Spleen (tissue), 11 donors: ENCODE data around the gene LRRC8E. TPM values are rescaled to one million over a fixed set of nuclear protein-coding genes. Genes with fewer than 3 reads are reported as not detected.

Experiments used
- DNase-seq: peaks from one replicate; pipeline ENCODE4 v3.0.0-alpha.2; 2020
- H3K27ac ChIP-seq, 8 donors: fragments of 200-600 bp; sonication (generic) in 7 of 8; 1 replicate in 4 of 8; 2 replicates in 4 of 8; pipeline versions ENCODE4 v1.5.0 to v1.8.0; 2016 to 2021; ENCODE audit warnings: inconsistent platforms in 4 of 8, mild to moderate bottlenecking in 4 of 8, moderate library complexity in 1 of 8
- H3K27me3 ChIP-seq, 7 donors: fragments of 200-600 bp; sonication (generic) in 6 of 7; replicated peaks in 1 of 7; 1 replicate in 4 of 7; 2 replicates in 3 of 7; pipeline versions ENCODE4 v1.5.0 to v1.8.0; 2016 to 2021; ENCODE audit warnings: inconsistent platforms in 3 of 7, mild to moderate bottlenecking in 1 of 7
- H3K36me3 ChIP-seq, 6 donors: fragments of 200-600 bp; sonication (generic) in 5 of 6; 1 replicate in 4 of 6; 2 replicates in 2 of 6; pipeline versions ENCODE4 v1.5.0 to v1.8.0; 2016 to 2021; ENCODE audit warnings: inconsistent platforms in 2 of 6
- H3K4me1 ChIP-seq, 6 donors: fragments of 200-600 bp; sonication (generic) in 5 of 6; 1 replicate in 3 of 6; 2 replicates in 3 of 6; pipeline versions ENCODE4 v1.5.0 to v1.8.0; 2016 to 2021; ENCODE audit warnings: inconsistent platforms in 3 of 6
- H3K4me3 ChIP-seq, 8 donors: fragments of 200-600 bp; sonication (generic) in 7 of 8; 1 replicate in 4 of 8; 2 replicates in 4 of 8; pipeline versions ENCODE4 v1.5.0 to v1.8.0; 2016 to 2021; ENCODE audit warnings: inconsistent platforms in 4 of 8, mild to moderate bottlenecking in 4 of 8, moderate library complexity in 2 of 8
- H3K9me3 ChIP-seq, 8 donors: fragments of 200-600 bp; sonication (generic) in 7 of 8; 1 replicate in 4 of 8; 2 replicates in 4 of 8; pipeline versions ENCODE4 v1.5.0 to v1.8.0; 2016 to 2021; ENCODE audit warnings: inconsistent platforms in 4 of 8
- POLR2A ChIP-seq, 3 donors: fragments of 450-650 bp; IDR thresholded peaks; one replicate each; pipeline ENCODE4 v1.5.1; 2017; ENCODE audit warnings: antibody characterized with exemption in 3 of 3, mild to moderate bottlenecking in 1 of 3
- POLR2AphosphoS5 ChIP-seq, 3 donors: sonication (generic); formaldehyde crosslinking; IDR thresholded peaks; one replicate each; pipeline ENCODE4 v1.5.1; 2017; ENCODE audit warnings: antibody characterized with exemption in 3 of 3
- WGBS, 5 donors: extraction: QIAGEN DNeasy Blood & Tissue Kit in 3 of 5; methylation state at CpG; one replicate each; pipeline versions ENCODE4 v1.1.5 to v1.1.7; 2013 to 2018; 5-methylcytosine and 5-hydroxymethylcytosine counted together
- intact Hi-C: fragments of 100-400 bp; cut with DNase I; formaldehyde crosslinking; loops from one replicate; pipeline ENCODE4 v1.15.0; 2023; ENCODE audit warnings: low total_unique reads
- polyA plus RNA-seq, 3 donors: library from polyadenylated mRNA; stranded (reverse); fragments of 200-250 nt; gene quantifications; one replicate each; pipeline ENCODE4 v1.2.1, GENCODE V29; 2013
- total RNA-seq, 7 donors: library from RNA; depleted of rRNA in 3 of 7; stranded (reverse); fragments of >200 nt in 3 of 7; fragmentation: NEBNext Ultra II Directional in 4 of 7; extraction: Animal tissue kit (Norgen Biotek cat#: 25700) in 4 of 7; gene quantifications; one replicate each; pipeline versions ENCODE4 v1.1.0 to v1.2.1, GENCODE V29; 2016 to 2021
- TF ChIP-seq, protein P1 (sequence below), 11 experiments: fragments of 200-600 bp in 7 of 11; fragments of 450-650 bp in 4 of 11; sonication (generic) in 4 of 11; IDR thresholded peaks in 8 of 11; conservative IDR thresholded peaks in 3 of 11; 1 replicate in 7 of 11; 2 replicates in 4 of 11; pipeline versions ENCODE4 v1.4.0 to v1.8.0; 2016 to 2021; ENCODE audit warnings: antibody characterized with exemption in 11 of 11, inconsistent platforms in 4 of 11, mild to moderate bottlenecking in 1 of 11
- donor health status: healthy with polysubstance abuse.
- donor health status: DM: no; HTN: no; CAD: no; lungs with moderate emphysema.
- donor health status: DM: no; HTN: no; CAD: no.
- donor health status: Bipolar disorder and iron deficiency.
- donor health status: healthy.
- donor health status: DM: no; HTN: no; CAD: no.
- donor health status: DM: yes; HTN: yes; CAD: no.

LRRC8E gene
- total and polyA plus RNA-seq, 10 donors, result 0.08 to 0.37 TPM; not detected in 8

DNA sequence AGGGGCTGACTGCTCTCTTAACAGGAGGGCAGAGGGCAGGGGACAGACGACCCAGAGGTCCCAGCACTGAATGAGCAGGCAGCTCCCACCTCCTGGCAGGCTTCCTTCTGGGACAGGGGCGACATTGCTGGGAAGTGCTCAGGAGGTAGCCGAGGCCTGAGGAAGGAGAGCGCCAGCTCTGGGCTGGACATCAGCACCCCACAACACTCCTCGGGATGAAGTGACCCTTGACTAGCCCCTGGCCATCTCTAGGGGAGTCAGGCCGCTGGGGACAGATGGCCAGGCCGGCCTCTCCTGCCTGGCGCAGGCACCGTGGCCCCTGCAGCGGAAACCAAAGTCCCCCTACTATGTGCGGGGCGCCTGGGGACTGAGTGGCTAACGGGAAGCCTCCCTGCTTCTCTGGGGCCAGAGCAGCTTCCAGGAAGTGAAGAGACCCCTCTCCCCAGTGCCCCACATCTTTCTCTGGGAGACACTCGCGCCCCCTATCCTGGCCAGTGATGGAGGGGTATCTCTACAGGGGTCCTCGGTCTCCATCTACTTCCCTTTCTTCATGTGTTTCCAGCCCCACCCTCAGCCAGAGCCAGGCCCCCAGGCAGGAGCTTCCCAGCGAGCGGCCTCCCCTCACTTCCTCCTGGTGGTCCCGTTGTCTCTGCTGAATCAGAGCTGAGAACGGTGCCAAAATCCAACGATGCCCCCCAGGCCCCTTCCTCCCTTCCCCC is 24.2 kb upstream of the LRRC8E start:
- intact Hi-C loops, result no loop called here
- DNase-seq, result no peak
- WGBS, 5 donors, result 55 to 76% (median 67%) methylated on average over 19 to 21 of the region's 21 CpGs

DNA sequence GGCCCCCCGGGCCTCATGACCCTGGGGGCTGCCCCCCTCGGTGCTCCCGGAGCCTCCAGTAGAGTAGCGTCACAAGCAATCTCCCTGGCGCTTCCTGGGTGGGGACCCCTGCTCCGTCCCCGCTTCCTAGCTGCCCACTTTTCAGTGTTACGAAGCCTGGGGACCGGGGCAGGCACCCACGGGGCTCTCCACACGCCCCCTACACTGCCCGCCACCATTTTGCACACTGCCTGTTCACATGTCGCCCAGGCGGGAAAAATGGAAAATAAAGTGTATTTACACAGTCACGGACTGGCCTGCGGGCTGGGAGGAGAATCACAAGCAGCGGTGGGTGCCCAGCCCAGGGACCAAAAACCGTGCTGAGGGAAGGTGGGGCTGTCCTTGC is 23.6 kb upstream of the LRRC8E start:
- H3K36me3 ChIP-seq, result peaks cover 0 to 29% (median 0%) of the 10 kb centered on the region in 6 donors
- H3K27me3 ChIP-seq, result peaks cover 2 to 99% (median 52%) of the 10 kb centered on the region in 7 donors
- H3K9me3 ChIP-seq, result no peaks in the 10 kb centered on the region
- H3K4me3 ChIP-seq, result no peak overlapping the region
- intact Hi-C loops, result no loop called here
- no peak for DNase-seq
- TF ChIP-seq, protein P1, sequence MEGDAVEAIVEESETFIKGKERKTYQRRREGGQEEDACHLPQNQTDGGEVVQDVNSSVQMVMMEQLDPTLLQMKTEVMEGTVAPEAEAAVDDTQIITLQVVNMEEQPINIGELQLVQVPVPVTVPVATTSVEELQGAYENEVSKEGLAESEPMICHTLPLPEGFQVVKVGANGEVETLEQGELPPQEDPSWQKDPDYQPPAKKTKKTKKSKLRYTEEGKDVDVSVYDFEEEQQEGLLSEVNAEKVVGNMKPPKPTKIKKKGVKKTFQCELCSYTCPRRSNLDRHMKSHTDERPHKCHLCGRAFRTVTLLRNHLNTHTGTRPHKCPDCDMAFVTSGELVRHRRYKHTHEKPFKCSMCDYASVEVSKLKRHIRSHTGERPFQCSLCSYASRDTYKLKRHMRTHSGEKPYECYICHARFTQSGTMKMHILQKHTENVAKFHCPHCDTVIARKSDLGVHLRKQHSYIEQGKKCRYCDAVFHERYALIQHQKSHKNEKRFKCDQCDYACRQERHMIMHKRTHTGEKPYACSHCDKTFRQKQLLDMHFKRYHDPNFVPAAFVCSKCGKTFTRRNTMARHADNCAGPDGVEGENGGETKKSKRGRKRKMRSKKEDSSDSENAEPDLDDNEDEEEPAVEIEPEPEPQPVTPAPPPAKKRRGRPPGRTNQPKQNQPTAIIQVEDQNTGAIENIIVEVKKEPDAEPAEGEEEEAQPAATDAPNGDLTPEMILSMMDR (IDR thresholded peaks at IDR 0.05 in 8 of 11, conservative IDR thresholded peaks at IDR 0.05 in 3 of 11), result no peak
- no peak for TF ChIP-seq POLR2A (IDR thresholded peaks at IDR 0.05)
- TF ChIP-seq POLR2AphosphoS5 (IDR thresholded peaks at IDR 0.05), result no peak
- peaks cover 16 to 62% (median 40%) of the 10 kb centered on the region in 6 donors for H3K4me1 ChIP-seq
- 46 to 64% (median 56%) methylated on average over 18 of the region's 18 CpGs for WGBS, 5 donors
- H3K27ac ChIP-seq, result no peak overlapping the region

More for the DNA sequence above, 24.2 kb upstream of the LRRC8E start:
- H3K36me3 ChIP-seq, result peaks cover 0 to 34% (median 0%) of the 10 kb centered on the region in 6 donors
- no peak overlapping the region for H3K4me3 ChIP-seq
- H3K4me1 ChIP-seq, result peaks cover 16 to 56% (median 34%) of the 10 kb centered on the region in 6 donors
- TF ChIP-seq POLR2A (IDR thresholded peaks at IDR 0.05) (no peak), POLR2AphosphoS5 (IDR thresholded peaks at IDR 0.05) (no peak)
- TF ChIP-seq, protein P1 (IDR thresholded peaks at IDR 0.05 in 8 of 11, conservative IDR thresholded peaks at IDR 0.05 in 3 of 11), result no peak
- no peak overlapping the region for H3K27ac ChIP-seq
- H3K9me3 ChIP-seq, result no peaks in the 10 kb centered on the region
- H3K27me3 ChIP-seq, result peaks cover 2 to 100% (median 57%) of the 10 kb centered on the region in 7 donors

DNA sequence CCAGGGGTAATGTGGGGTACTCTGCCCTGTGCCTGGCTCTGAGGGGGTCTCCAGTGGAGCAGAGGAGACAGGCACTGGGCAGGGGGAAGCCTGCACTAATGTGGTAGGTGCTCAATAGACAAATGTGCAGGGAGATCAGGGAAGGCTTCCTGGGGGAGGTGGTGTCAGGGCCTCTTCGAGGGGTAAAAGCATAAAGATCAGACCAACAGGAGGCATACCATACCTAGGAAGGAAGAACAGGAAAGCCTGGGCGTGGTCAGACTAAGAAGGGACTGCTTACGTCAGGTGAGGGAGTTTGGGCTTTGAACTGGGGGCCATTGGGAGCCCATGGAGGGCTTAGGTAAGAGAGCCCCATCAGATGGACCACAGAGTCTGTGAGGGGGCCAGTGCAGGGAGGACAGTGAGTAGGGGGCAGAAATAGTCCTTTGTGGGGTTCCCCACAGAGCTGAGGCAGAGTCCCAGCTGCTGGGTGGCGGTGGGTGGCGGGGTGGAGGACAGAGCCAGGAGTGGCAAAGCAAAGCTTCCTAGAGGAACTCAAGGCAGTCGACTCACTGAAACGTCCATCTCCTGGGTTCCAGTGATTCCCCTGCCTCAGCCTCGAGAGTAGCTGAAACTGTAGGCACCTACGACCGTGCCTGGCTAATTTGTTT is 22.9 kb upstream of the LRRC8E start:
- Histone ChIP-seq H3K36me3 (peaks cover 0 to 22% (median 0%) of the 10 kb centered on the region in 6 donors), H3K4me1 (peaks cover 16 to 66% (median 42%) of the 10 kb centered on the region in 6 donors), H3K27me3 (peaks cover 2 to 96% (median 49%) of the 10 kb centered on the region in 7 donors), H3K4me3 (no peak overlapping the region), H3K27ac (no peak overlapping the region), H3K9me3 (no peaks in the 10 kb centered on the region)
- DNase-seq, result no peak
- 36 to 40% (median 39%) methylated on average over 10 of the region's 10 CpGs for WGBS, 5 donors
- intact Hi-C loops, result no loop called here
- no peak for TF ChIP-seq POLR2AphosphoS5 (IDR thresholded peaks at IDR 0.05)

DNA sequence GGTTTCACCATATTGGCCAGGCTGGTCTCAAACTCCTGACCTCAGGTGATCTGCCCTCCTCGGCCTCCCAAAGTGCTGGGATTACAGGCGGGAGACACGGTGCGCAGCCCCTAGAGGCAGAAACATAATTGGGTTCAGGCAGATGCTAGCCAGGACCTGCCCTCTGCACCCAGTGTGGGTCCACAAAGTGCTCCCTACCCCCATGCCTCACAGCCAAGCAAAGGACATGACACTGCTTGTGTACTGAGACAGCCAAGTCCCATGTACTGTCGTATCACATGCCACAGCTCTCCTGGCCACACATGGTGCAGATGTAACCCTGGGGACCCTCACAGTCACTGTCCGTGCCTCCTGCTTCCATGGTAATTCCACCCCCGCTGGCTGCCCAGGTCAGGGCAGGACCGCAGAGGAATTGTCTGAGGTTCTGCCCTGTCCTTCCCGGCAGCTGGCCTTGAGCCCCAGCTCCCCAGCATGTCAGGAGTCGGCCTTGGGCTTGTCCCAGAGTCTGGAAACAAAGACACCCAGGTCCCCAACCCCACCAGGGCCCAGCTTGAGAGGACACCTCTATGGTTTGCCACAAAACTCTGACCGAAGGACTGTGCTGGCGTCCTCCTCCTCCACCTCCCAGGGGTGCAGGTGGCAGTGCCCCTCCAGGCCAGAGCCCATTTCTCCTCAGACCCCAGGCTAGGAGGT is 21.8 kb upstream of the LRRC8E start:
- intact Hi-C loops, result no loop called here
- Histone ChIP-seq H3K27ac (no peak overlapping the region), H3K4me3 (no peak overlapping the region), H3K36me3 (peaks cover 0 to 12% (median 0%) of the 10 kb centered on the region in 6 donors), H3K9me3 (no peaks in the 10 kb centered on the region), H3K4me1 (peaks cover 14 to 65% (median 46%) of the 10 kb centered on the region in 6 donors), H3K27me3 (peaks cover 2 to 88% (median 41%) of the 10 kb centered on the region in 7 donors)
- DNase-seq, result no peak
- no peak for TF ChIP-seq POLR2A (IDR thresholded peaks at IDR 0.05)
- TF ChIP-seq, protein P1 (IDR thresholded peaks at IDR 0.05 in 8 of 11, conservative IDR thresholded peaks at IDR 0.05 in 3 of 11), result no peak
- TF ChIP-seq POLR2AphosphoS5 (IDR thresholded peaks at IDR 0.05), result peak in 1 of 3 donors; percentile 21
- WGBS, 5 donors, result 60 to 80% (median 77%) methylated on average over 8 to 12 of the region's 12 CpGs
